Hindlimb muscle (tissue), 1 donor: ENCODE data around the gene FANCL. TPM values are rescaled to one million over a fixed set of nuclear protein-coding genes. Genes with fewer than 3 reads are reported as not detected.
"Not testable (repeated sequence)": the region's sequence is repeated elsewhere in the genome, so short reads cannot be mapped to it uniquely, and the experiment has no call there.

Experiments used
- DNase-seq: peaks from one replicate; pipeline ENCODE4 v3.0.0-alpha.2; 2013
- polyA plus RNA-seq: library from polyadenylated mRNA; unstranded; fragments of 120-200 nt; gene quantifications from one replicate; pipeline ENCODE4 v1.2.1, GENCODE V29; 2013; ENCODE audit not compliant: insufficient read length

The FANCL gene
- polyA plus RNA-seq, 1 donor: 24.6 TPM

GRCh38 chr2:58204195-58204959, 36.7 kb downstream of the FANCL start:
- no peak for DNase-seq

GRCh38 chr2:58203018-58203417, 38.1 kb downstream of the FANCL start:
- DNase-seq: no peak

- no peak for DNase-seq
Measured at GRCh38 chr2:58202404-58202803, 38.7 kb downstream of the FANCL start.

GRCh38 chr2:58197894-58198293, 43.2 kb downstream of the FANCL start:
- no peak for DNase-seq

GRCh38 chr2:58195662-58196061, 45.5 kb downstream of the FANCL start:
- DNase-seq: no peak

- DNase-seq: no peak
Measured at GRCh38 chr2:58194458-58194857, 46.7 kb downstream of the FANCL start.

GRCh38 chr2:58187022-58187421, 54.1 kb downstream of the FANCL start:
- not testable (repeated sequence) for DNase-seq

GRCh38 chr2:58186501-58186900, 54.6 kb downstream of the FANCL start:
- no peak for DNase-seq

- no peak for DNase-seq
Measured at GRCh38 chr2:58182527-58182926, 58.6 kb downstream of the FANCL start.

- no peak for DNase-seq
Measured at GRCh38 chr2:58180635-58181034, 60.5 kb downstream of the FANCL start.

- DNase-seq: not testable (repeated sequence)
Measured at GRCh38 chr2:58180175-58180574, 61.0 kb downstream of the FANCL start.

- DNase-seq: not testable (repeated sequence)
Measured at GRCh38 chr2:58177187-58177586, 63.9 kb downstream of the FANCL start.

GRCh38 chr2:58171831-58172230, 69.3 kb downstream of the FANCL start:
- not testable (repeated sequence) for DNase-seq

- DNase-seq: not testable (repeated sequence)
Measured at GRCh38 chr2:58170334-58170933, 70.7 kb downstream of the FANCL start.

GRCh38 chr2:58169845-58170244, 71.3 kb downstream of the FANCL start:
- DNase-seq: not testable (repeated sequence)

- not testable (repeated sequence) for DNase-seq
Measured at GRCh38 chr2:58168130-58168529, 73.0 kb downstream of the FANCL start.

- DNase-seq: no peak
Measured at GRCh38 chr2:58163913-58164312, 77.2 kb downstream of the FANCL start.

- no peak for DNase-seq
Measured at GRCh38 chr2:58158481-58158880, 82.6 kb downstream of the FANCL start.

GRCh38 chr2:58157754-58158153, 83.4 kb downstream of the FANCL start:
- no peak for DNase-seq

- no peak for DNase-seq
Measured at GRCh38 chr2:58156780-58157179, 84.3 kb downstream of the FANCL start.

GRCh38 chr2:58155160-58155778, 85.9 kb downstream of the FANCL start:
- no peak for DNase-seq

GRCh38 chr2:58146707-58147106, 94.4 kb downstream of the FANCL start:
- DNase-seq: no peak

- not testable (repeated sequence) for DNase-seq
Measured at GRCh38 chr2:58145769-58146168, 95.4 kb downstream of the FANCL start.
